OCI-LY1 (cell line): Measurements from ENCODE around the gene RHOJ.

ENCODE experiments used
- H2AFZ ChIP-seq: fragments of 200-600 bp; sonication (generic), shearing (Covaris generic); 2 replicates; pipeline ENCODE4 v1.6.0; 2014; ENCODE audit warnings: antibody characterized with exemption, mild to moderate bottlenecking, low read length
- H3F3A ChIP-seq: fragments of 200-600 bp; sonication (generic), shearing (Covaris generic); 2 replicates; pipeline ENCODE4 v1.6.0; 2014; ENCODE audit warnings: mild to moderate bottlenecking, antibody characterized with exemption, low read length, moderate library complexity; ENCODE audit not compliant: insufficient read depth
- H3K27ac ChIP-seq: fragments of 200-600 bp; sonication (generic); 2 replicates; pipeline ENCODE4 v1.5.1; 2014; ENCODE audit warnings: low read length, mixed run types, mild to moderate bottlenecking, low read depth; ENCODE audit not compliant: poor library complexity, severe bottlenecking
- H3K27me3 ChIP-seq: fragments of 200-600 bp; sonication (generic); 2 replicates; pipeline ENCODE4 v1.6.0; 2014; ENCODE audit warnings: antibody characterized with exemption, mild to moderate bottlenecking, low read length, moderate library complexity; ENCODE audit not compliant: insufficient read depth
- H3K36me3 ChIP-seq: fragments of 200-600 bp; sonication (generic); 2 replicates; pipeline ENCODE4 v1.6.1; 2014; ENCODE audit warnings: mild to moderate bottlenecking, antibody characterized with exemption, low read length, moderate library complexity, mixed read lengths; ENCODE audit not compliant: insufficient read depth
- H3K4me1 ChIP-seq: fragments of 200-600 bp; sonication (generic); 2 replicates; pipeline ENCODE4 v1.5.1; 2014; ENCODE audit warnings: mild to moderate bottlenecking, low read length, moderate library complexity; ENCODE audit not compliant: insufficient read depth, severe bottlenecking
- H3K4me2 ChIP-seq: fragments of 200-600 bp; sonication (generic), shearing (Covaris generic); 2 replicates; pipeline ENCODE4 v1.6.1; 2014; ENCODE audit warnings: low read length
- H3K4me3 ChIP-seq: fragments of 200-600 bp; sonication (generic); 2 replicates; pipeline ENCODE4 v1.5.1; 2014; ENCODE audit warnings: low read length, low read depth, mild to moderate bottlenecking, mixed read lengths; ENCODE audit not compliant: poor library complexity, severe bottlenecking
- H3K79me2 ChIP-seq: fragments of 200-600 bp; shearing (Covaris generic); 2 replicates; pipeline ENCODE4 v1.6.1; 2016; ENCODE audit warnings: mixed run types, low read length, mixed read lengths; ENCODE audit not compliant: insufficient read depth
- H3K9ac ChIP-seq: fragments of 200-600 bp; sonication (generic), shearing (Covaris generic); 2 replicates; pipeline ENCODE4 v1.6.1; 2014; ENCODE audit warnings: mild to moderate bottlenecking, low read length, mixed read lengths
- H3K9me2 ChIP-seq: fragments of 200-600 bp; sonication (generic), shearing (Covaris generic); 2 replicates; pipeline ENCODE4 v1.6.1; 2014; ENCODE audit warnings: low read depth, mild to moderate bottlenecking, low read length, mixed read lengths
- H3K9me3 ChIP-seq: fragments of 200-600 bp; shearing (Covaris generic); 2 replicates; pipeline ENCODE4 v1.6.1; 2014; ENCODE audit warnings: low read length, mixed read lengths
- H4K20me1 ChIP-seq: fragments of 200-600 bp; sonication (generic), shearing (Covaris generic); 2 replicates; pipeline ENCODE4 v1.6.0; 2016; ENCODE audit warnings: mild to moderate bottlenecking, low read length; ENCODE audit not compliant: insufficient read depth
- CTCF ChIP-seq: fragments of 200-600 bp; sonication (generic), shearing (Covaris generic); IDR thresholded peaks from 2 replicates; pipeline ENCODE4 v1.5.1; 2017; ENCODE audit warnings: mild to moderate bottlenecking, antibody characterized with exemption, low read length, moderate library complexity, mixed read lengths
- EZH2 ChIP-seq: fragments of 200-600 bp; sonication (generic), shearing (Covaris generic); IDR thresholded peaks from 2 replicates; pipeline ENCODE4 v1.8.0; 2017; ENCODE audit warnings: borderline replicate concordance, mixed run types, mild to moderate bottlenecking, antibody characterized with exemption, low read length, moderate library complexity, mixed read lengths

RHOJ gene

DNA sequence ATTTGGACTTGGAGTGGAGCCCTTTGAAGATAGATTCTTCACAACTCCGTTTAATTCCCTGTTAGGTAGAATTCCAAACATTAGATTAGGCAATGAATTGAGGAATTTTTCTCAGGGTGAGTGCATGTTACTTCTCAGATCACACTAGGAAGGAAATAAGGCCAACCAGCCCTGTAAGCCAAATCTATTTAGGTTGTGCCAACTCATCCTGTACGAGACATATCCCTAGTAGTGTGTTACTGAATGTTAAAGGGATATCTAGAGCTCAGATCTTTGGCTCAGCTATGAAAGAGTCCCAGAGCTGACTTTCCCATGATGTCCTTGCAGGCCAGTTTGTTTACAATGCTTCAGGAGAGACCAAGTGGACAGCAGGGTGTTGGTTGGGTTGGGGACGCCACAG is 68.9 kb downstream of the RHOJ start:
- Histone ChIP-seq H4K20me1 (no peaks in the 10 kb centered on the region), H3K27me3 (no peaks in the 10 kb centered on the region; the same call in 1 of the 2 replicates), H3K9me2 (no peaks in the 10 kb centered on the region), H3K9me3 (no peaks in the 10 kb centered on the region), H2AFZ (no peak overlapping the region), H3K4me2 (no peak overlapping the region), H3K27ac (no peak overlapping the region), H3K4me3 (no peak overlapping the region), H3F3A (no peaks in the 10 kb centered on the region), H3K4me1 (no peaks in the 10 kb centered on the region), H3K9ac (no peak overlapping the region), H3K36me3 (no peaks in the 10 kb centered on the region), H3K79me2 (no peaks in the 10 kb centered on the region)
- TF ChIP-seq EZH2 = no peak
- TF ChIP-seq CTCF = no peak

DNA sequence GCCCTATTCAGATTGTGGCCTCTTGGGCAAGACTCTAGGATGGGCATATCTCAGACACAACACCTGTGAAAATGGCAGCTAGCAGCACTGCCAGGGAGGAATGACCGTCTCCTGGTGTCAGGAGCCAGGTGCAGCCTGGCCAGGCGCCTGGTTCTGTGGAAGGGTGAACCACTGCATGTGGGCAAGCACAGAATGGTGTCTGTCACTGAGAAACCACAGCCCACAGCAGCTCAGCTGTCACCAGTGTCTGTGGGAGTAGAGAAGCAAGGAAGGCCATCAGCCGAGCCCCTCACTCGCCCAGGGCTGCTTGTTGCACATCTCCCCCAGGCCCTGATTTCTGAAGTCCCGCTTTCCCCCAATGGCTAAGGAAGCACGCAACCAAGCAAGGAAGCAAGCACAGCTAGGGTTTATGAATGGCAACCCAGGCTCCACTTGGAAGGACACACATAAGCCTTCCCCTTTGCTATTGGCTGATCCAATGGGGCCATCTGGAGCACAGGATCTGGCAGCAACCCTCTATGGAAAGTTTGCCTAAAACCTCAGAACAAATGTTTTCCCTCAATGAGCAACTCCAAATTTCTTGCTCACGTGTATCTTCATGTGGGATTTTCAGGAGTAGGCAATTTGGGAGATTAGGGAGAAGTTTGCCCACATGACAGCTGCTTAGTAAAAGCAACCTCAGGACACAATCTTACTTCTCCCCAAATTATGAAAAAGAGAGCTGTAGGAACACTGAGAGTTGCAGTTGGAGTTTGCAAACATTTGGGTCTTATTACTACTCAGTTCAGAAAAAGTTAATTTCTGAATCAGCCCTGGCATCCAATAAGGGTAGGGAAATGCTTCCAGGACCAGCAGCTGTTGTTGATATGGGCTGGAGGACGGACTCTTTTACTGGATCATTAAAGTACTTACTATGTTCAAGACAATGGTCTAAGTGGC is 69.7 kb downstream of the RHOJ start:
- Histone ChIP-seq H2AFZ (no peak overlapping the region), H3K79me2 (no peaks in the 10 kb centered on the region)

GRCh38 chr14:63275611-63276010 is 71.4 kb downstream of the RHOJ start:
- Histone ChIP-seq H3K9me3 (no peaks in the 10 kb centered on the region), H2AFZ (no peak overlapping the region), H3F3A (no peaks in the 10 kb centered on the region), H3K27ac (no peak overlapping the region), H3K9me2 (no peaks in the 10 kb centered on the region), H3K4me2 (no peak overlapping the region), H3K4me1 (no peaks in the 10 kb centered on the region), H3K79me2 (no peaks in the 10 kb centered on the region), H4K20me1 (no peaks in the 10 kb centered on the region), H3K36me3 (no peaks in the 10 kb centered on the region), H3K9ac (no peak overlapping the region), H3K27me3 (no peaks in the 10 kb centered on the region), H3K4me3 (no peak overlapping the region)
- no peak for TF ChIP-seq EZH2

More for the DNA sequence above, 69.7 kb downstream of the RHOJ start:
- Histone ChIP-seq H3K4me3 (no peak overlapping the region), H4K20me1 (no peaks in the 10 kb centered on the region), H3K9me3 (no peaks in the 10 kb centered on the region), H3K27ac (no peak overlapping the region), H3K9ac (no peak overlapping the region), H3K4me1 (no peaks in the 10 kb centered on the region), H3F3A (no peaks in the 10 kb centered on the region), H3K9me2 (no peaks in the 10 kb centered on the region), H3K36me3 (no peaks in the 10 kb centered on the region), H3K27me3 (no peaks in the 10 kb centered on the region; the same call in 1 of the 2 replicates), H3K4me2 (no peak overlapping the region)
- TF ChIP-seq EZH2 (no peak), CTCF (no peak)
